Measurements from ENCODE around the gene MFSD2B. TPM values are rescaled to one million over a fixed set of nuclear protein-coding genes. Genes with fewer than 3 reads are reported as not detected.

The MFSD2B gene
- polyA plus RNA-seq, 1 donor (not counting 4 experiments of a cell fraction or from before 2014, with no cell fraction given): 0.10 TPM

DNA sequence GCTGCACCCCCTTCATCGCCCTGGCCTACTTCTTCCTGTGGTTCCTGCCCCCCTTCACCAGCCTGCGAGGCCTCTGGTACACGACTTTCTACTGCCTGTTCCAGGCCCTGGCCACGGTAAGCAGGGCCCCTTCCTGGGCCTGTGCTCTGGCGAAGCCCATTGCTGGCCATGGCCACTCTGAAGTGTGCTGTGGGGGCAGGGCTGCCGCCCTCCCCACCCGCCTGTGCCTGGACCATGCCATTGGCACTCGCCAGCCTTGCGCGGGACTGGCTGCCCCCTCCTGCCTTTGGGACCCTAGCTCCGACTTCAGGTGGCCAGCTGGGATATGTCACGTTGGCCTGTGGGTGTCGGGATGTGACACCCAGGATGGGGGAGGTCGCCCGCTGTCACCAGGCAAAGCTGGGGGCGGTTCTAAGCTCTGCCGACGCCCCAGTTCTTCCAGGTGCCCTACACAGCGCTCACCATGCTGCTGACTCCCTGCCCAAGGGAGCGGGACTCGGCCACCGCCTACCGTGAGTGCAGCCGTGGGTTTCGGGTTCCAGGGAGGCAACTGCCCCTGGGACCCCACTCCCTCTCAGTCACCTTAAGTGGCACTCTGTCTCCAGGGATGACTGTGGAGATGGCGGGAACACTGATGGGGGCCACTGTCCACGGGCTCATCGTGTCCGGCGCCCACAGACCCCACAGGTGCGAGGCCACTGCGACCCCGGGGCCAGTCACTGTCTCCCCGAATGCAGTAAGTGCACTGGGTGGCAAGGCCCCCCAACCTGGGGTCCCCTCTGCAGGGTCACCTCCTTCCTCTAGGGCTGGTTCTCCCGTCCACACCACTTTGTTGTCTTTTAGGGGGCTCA is 7.2 kb downstream of the MFSD2B start:
- Histone ChIP-seq H3K9me1 (ENCODE audit: control insufficient read depth, extremely low read depth, insufficient read depth, low read length) (no peaks in the 10 kb centered on the region), H3K4me1 (ENCODE audit: control insufficient read depth, extremely low read depth, insufficient read depth, low read length) (peaks cover 12% of the 10 kb centered on the region), H3K9ac (ENCODE audit: control insufficient read depth, extremely low read depth, insufficient read depth, low read length) (no peak overlapping the region), H2AFZ (ENCODE audit: control insufficient read depth, low read length) (no peak overlapping the region), H3K4me2 (ENCODE audit: control insufficient read depth, extremely low read depth, insufficient read depth, low read depth, low read length) (no peak overlapping the region), H3K9me3 (ENCODE audit: control insufficient read depth, low read depth, low read length) (no peaks in the 10 kb centered on the region), H3K27ac (ENCODE audit: control insufficient read depth, insufficient read depth, low read length) (no peak overlapping the region), H4K20me1 (ENCODE audit: control insufficient read depth, extremely low read depth, insufficient read depth, low read length) (no peaks in the 10 kb centered on the region), H3K79me2 (ENCODE audit: control insufficient read depth, insufficient read depth, low read length) (no peaks in the 10 kb centered on the region), H3K27me3 (ENCODE audit: control insufficient read depth, extremely low read depth, insufficient read depth, low read length) (peaks cover 4% of the 10 kb centered on the region), H3K4me3 (ENCODE audit: control insufficient read depth in 2 of 3, extremely low read depth in 1 of 3, insufficient read depth in 2 of 3, low read depth in 1 of 3, low read length in 3 of 3) (no peak overlapping the region), H3K36me3 (ENCODE audit: control insufficient read depth in 2 of 2, extremely low read depth in 1 of 2, insufficient read depth in 2 of 2, low read length in 2 of 2) (no peaks in the 10 kb centered on the region)
- TF ChIP-seq EZH2 (IDR thresholded peaks at IDR 0.05; ENCODE audit: low read length): no peak
- TF ChIP-seq, protein P1, sequence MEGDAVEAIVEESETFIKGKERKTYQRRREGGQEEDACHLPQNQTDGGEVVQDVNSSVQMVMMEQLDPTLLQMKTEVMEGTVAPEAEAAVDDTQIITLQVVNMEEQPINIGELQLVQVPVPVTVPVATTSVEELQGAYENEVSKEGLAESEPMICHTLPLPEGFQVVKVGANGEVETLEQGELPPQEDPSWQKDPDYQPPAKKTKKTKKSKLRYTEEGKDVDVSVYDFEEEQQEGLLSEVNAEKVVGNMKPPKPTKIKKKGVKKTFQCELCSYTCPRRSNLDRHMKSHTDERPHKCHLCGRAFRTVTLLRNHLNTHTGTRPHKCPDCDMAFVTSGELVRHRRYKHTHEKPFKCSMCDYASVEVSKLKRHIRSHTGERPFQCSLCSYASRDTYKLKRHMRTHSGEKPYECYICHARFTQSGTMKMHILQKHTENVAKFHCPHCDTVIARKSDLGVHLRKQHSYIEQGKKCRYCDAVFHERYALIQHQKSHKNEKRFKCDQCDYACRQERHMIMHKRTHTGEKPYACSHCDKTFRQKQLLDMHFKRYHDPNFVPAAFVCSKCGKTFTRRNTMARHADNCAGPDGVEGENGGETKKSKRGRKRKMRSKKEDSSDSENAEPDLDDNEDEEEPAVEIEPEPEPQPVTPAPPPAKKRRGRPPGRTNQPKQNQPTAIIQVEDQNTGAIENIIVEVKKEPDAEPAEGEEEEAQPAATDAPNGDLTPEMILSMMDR (optimal IDR thresholded peaks at IDR 0.05 in 1 of 3, IDR thresholded peaks at IDR 0.05 in 1 of 3, conservative IDR thresholded peaks at IDR 0.05 in 1 of 3; ENCODE audit: extremely low read depth in 1 of 3, insufficient read depth in 2 of 3, low read length in 3 of 3): no peak
- FAIRE-seq (no peak), DNase-seq (ENCODE audit: low read depth, low spot score) (no peak)
- dilution Hi-C loops (cut with MboI; ENCODE audit: extremely low pct_ligation_motif_present, low sequenced_read_pairs): no loop called here

DNA sequence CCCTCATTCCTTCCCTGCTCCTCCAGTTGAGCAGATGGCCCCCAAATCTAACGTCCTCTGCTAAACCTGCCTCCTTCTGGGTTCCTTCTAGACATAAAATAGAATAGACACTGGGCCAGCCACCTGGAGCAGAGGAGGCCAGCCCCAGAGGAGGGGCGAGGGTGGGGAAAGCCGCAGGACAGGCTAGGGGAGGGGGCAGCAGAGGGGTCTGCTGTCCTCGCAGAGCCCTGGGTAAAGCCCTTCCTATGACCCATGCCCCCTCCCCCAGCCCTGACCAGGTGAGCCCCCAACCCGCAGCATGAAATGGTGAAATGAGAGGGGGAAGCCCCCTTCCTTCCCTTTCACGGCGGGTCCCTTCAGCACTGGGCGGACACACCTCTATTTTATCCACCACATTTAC is 7.8 kb downstream of the MFSD2B start:
- no peaks in the 10 kb centered on the region for H3K79me2 ChIP-seq (ENCODE audit: control insufficient read depth, insufficient read depth, low read length)
- no peak overlapping the region for H3K4me2 ChIP-seq (ENCODE audit: control insufficient read depth, extremely low read depth, insufficient read depth, low read depth, low read length)
- FAIRE-seq (no peak), DNase-seq (ENCODE audit: low read depth, low spot score) (no peak)
- no peak overlapping the region for H3K9ac ChIP-seq (ENCODE audit: control insufficient read depth, extremely low read depth, insufficient read depth, low read length)
- H3K9me1 ChIP-seq (ENCODE audit: control insufficient read depth, extremely low read depth, insufficient read depth, low read length): no peaks in the 10 kb centered on the region
- peaks cover 4% of the 10 kb centered on the region for H3K27me3 ChIP-seq (ENCODE audit: control insufficient read depth, extremely low read depth, insufficient read depth, low read length)
- H3K36me3 ChIP-seq (ENCODE audit: control insufficient read depth in 2 of 2, extremely low read depth in 1 of 2, insufficient read depth in 2 of 2, low read length in 2 of 2): no peaks in the 10 kb centered on the region
- H3K4me1 ChIP-seq (ENCODE audit: control insufficient read depth, extremely low read depth, insufficient read depth, low read length): peaks cover 12% of the 10 kb centered on the region
- H3K27ac ChIP-seq (ENCODE audit: control insufficient read depth, insufficient read depth, low read length): no peak overlapping the region
- H3K9me3 ChIP-seq (ENCODE audit: control insufficient read depth, low read depth, low read length): no peaks in the 10 kb centered on the region
- no peak overlapping the region for H3K4me3 ChIP-seq (ENCODE audit: control insufficient read depth in 2 of 3, extremely low read depth in 1 of 3, insufficient read depth in 2 of 3, low read depth in 1 of 3, low read length in 3 of 3)
- TF ChIP-seq, protein P1 (optimal IDR thresholded peaks at IDR 0.05 in 1 of 3, IDR thresholded peaks at IDR 0.05 in 1 of 3, conservative IDR thresholded peaks at IDR 0.05 in 1 of 3; ENCODE audit: extremely low read depth in 1 of 3, insufficient read depth in 2 of 3, low read length in 3 of 3): no peak
- TF ChIP-seq EZH2 (IDR thresholded peaks at IDR 0.05; ENCODE audit: low read length): no peak
- dilution Hi-C loops (cut with MboI; ENCODE audit: extremely low pct_ligation_motif_present, low sequenced_read_pairs): no loop called here
- no peak overlapping the region for H2AFZ ChIP-seq (ENCODE audit: control insufficient read depth, low read length)
- H4K20me1 ChIP-seq (ENCODE audit: control insufficient read depth, extremely low read depth, insufficient read depth, low read length): no peaks in the 10 kb centered on the region

All from keratinocyte (primary cell).